Left lung (tissue), 10 donors: ENCODE measurements around the gene TSC22D1. TPM values are rescaled to one million over a fixed set of nuclear protein-coding genes. Genes with fewer than 3 reads are reported as not detected.

ENCODE experiments used
- ATAC-seq: fragments of 200-7000 bp; cut with Tn5 transposase; one replicate; pipeline ENCODE4 v1.9.1; 2020; ENCODE audit warnings: moderate library complexity
- DNase-seq, 4 donors: peaks; one replicate each; pipeline ENCODE4 v3.0.0-alpha.2; 2013 to 2020
- H3K27ac ChIP-seq, 2 donors: fragments of 200-600 bp; sonication (generic) in 1 of 2; one replicate each; pipeline versions ENCODE4 v1.5.0 to v1.8.0; 2020 to 2021
- H3K27me3 ChIP-seq, 2 donors: fragments of 200-600 bp; sonication (generic) in 1 of 2; one replicate each; pipeline versions ENCODE4 v1.5.0 to v1.8.0; 2020 to 2021
- H3K36me3 ChIP-seq, 2 donors: fragments of 200-600 bp; sonication (generic) in 1 of 2; one replicate each; pipeline versions ENCODE4 v1.5.0 to v1.8.0; 2020 to 2021
- H3K4me1 ChIP-seq, 2 donors: fragments of 200-600 bp; one replicate each; pipeline ENCODE4 v1.8.0; 2021
- H3K4me3 ChIP-seq, 2 donors: fragments of 200-600 bp; sonication (generic) in 1 of 2; one replicate each; pipeline versions ENCODE4 v1.5.0 to v1.8.0; 2020 to 2021; ENCODE audit warnings: mild to moderate bottlenecking in 1 of 2
- H3K9me3 ChIP-seq, 2 donors: fragments of 200-600 bp; sonication (generic) in 1 of 2; one replicate each; pipeline versions ENCODE4 v1.5.0 to v1.8.0; 2020 to 2021
- CTCF ChIP-seq, 2 donors: fragments of 200-600 bp; sonication (generic) in 1 of 2; IDR thresholded peaks; one replicate each; pipeline versions ENCODE4 v1.5.0 to v1.8.0; 2021; ENCODE audit warnings: antibody characterized with exemption in 2 of 2
- intact Hi-C, 2 donors: fragments of 100-400 bp; cut with DNase I; formaldehyde crosslinking; loops; one replicate each; pipeline versions ENCODE4 v1.11.2 to v1.14.2; 2022
- polyA plus RNA-seq, 6 donors: library from polyadenylated mRNA; unstranded; fragments of 120-200 nt; gene quantifications; one replicate each; pipeline ENCODE4 v1.2.1, GENCODE V29; 2013; ENCODE audit not compliant: insufficient read length in 6 of 6
- total RNA-seq, 2 donors: library from RNA; stranded (reverse); fragmentation: NEBNext Ultra II Directional; extraction: Animal tissue kit (Norgen Biotek cat#: 25700); gene quantifications; one replicate each; pipeline ENCODE4 v1.2.1, GENCODE V29; 2021
- donor health status: DM: no; HTN: yes; CAD: no.
- donor health status: DM: no; HTN: no; CAD: no.

Gene TSC22D1
- total and polyA plus RNA-seq, 8 donors: 95.4 to 192 (median 182) TPM

DNA sequence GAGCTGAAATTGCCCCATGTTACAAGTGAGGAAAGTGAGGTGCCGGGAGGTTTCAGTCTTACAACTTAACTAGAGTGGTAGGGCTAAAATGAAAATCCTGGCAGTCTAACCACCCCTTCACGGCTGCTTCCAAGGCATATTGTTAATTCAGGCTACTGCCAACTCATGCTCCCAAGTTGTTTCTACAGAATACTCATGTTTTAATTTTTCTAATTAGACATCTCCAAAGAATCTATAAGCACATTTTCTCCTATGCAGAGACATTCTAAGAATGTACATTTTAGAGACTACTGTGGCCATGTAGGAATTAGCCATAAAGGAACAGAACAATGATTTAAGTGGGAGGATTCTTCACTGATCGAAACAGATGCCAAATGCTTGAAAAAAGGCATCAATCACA lies 7.0 kb upstream of the TSC22D1 start:
- Histone ChIP-seq H3K27ac (no peak overlapping the region), H3K4me1 (peaks cover 0 to 6% of the 10 kb centered on the region in 2 donors), H3K27me3 (no peaks in the 10 kb centered on the region), H3K4me3 (no peak overlapping the region), H3K36me3 (no peaks in the 10 kb centered on the region), H3K9me3 (no peaks in the 10 kb centered on the region)
- DNase-seq (no peak), ATAC-seq (no peak)
- TF ChIP-seq CTCF (IDR thresholded peaks at IDR 0.05): no peak
- intact Hi-C loops: no loop called here

DNA sequence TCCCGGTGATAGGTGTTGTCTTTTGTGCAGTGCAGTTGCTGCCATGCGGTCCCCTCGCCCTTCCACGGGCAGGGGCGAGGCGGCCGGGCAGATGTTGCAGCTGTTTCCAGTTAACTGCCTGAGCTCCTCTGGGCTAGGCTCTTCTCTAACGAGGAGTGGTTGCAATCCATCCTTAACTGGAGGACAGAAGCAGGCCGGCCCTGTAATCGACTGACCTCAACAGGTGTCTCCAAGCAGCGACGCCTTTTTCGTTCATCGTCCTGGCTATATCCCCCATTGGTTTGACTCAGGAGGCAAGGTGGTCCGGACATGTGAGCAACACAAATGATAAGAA lies 1.9 kb upstream of the TSC22D1 start:
- DNase-seq (no peak), ATAC-seq (no peak)
- Histone ChIP-seq H3K27ac (peak overlapping the region; percentile 95 to 99), H3K4me3 (peak overlapping the region; percentile 87 to 90), H3K4me1 (peaks cover 15 to 38% of the 10 kb centered on the region in 2 donors), H3K9me3 (no peaks in the 10 kb centered on the region), H3K36me3 (no peaks in the 10 kb centered on the region), H3K27me3 (peaks cover 0 to 9% of the 10 kb centered on the region in 2 donors)
- intact Hi-C loops: no loop called here
- TF ChIP-seq CTCF (IDR thresholded peaks at IDR 0.05): no peak

DNA sequence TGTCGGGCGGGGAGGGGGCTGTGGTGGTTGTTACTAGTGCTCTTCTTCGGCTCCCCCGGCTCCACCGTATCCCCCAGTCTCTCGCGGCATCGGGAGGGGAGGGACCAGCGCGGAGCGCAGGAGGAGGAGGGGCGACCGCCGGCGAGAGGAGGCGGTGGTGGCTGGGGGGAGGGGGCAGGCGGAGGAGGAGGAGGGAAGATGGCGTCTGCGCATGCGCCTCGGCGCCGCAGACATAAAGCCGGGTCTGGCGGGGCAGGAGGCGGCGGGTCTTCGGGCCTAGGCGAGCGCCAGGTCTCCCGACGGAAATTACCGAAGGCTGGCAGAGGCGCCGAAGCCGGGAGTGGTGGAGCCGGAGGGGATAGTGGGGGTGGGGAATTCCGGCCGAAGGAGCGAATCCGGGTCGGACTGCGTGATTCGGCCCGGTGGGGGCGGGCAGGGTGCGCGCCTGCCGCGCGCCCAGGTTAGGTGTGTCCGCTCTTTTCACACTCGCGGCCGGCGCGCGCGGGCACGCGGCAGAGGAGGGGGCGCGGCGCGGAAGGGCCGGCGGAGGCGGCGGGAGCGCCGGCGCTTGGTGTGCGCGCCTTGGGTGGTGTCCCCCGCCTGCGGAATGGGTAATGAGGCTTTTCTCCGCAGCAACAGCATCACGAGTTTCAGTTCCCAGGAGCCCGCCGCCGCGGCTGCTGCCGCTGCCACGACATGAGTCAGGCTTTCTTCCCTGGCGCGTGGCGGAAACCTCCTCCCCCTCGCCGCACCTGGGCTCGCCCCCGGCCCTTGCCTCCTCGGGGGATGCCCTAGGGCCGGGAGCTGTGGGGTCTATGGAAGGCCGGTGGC lies 1.3 kb upstream of the TSC22D1 start:
- H3K27ac ChIP-seq: peak overlapping the region; percentile 95 to 99
- no peak for TF ChIP-seq CTCF (IDR thresholded peaks at IDR 0.05)
- intact Hi-C loops: no loop called here
- peaks cover 15 to 42% of the 10 kb centered on the region in 2 donors for H3K4me1 ChIP-seq
- peak overlapping the region; percentile 87 to 90 for H3K4me3 ChIP-seq
- ATAC-seq (peak; percentile 90), DNase-seq (peak; percentile 96 to 99 (median 98))
- H3K9me3 ChIP-seq: no peaks in the 10 kb centered on the region
- no peaks in the 10 kb centered on the region for H3K36me3 ChIP-seq
- peaks cover 0 to 9% of the 10 kb centered on the region in 2 donors for H3K27me3 ChIP-seq

DNA sequence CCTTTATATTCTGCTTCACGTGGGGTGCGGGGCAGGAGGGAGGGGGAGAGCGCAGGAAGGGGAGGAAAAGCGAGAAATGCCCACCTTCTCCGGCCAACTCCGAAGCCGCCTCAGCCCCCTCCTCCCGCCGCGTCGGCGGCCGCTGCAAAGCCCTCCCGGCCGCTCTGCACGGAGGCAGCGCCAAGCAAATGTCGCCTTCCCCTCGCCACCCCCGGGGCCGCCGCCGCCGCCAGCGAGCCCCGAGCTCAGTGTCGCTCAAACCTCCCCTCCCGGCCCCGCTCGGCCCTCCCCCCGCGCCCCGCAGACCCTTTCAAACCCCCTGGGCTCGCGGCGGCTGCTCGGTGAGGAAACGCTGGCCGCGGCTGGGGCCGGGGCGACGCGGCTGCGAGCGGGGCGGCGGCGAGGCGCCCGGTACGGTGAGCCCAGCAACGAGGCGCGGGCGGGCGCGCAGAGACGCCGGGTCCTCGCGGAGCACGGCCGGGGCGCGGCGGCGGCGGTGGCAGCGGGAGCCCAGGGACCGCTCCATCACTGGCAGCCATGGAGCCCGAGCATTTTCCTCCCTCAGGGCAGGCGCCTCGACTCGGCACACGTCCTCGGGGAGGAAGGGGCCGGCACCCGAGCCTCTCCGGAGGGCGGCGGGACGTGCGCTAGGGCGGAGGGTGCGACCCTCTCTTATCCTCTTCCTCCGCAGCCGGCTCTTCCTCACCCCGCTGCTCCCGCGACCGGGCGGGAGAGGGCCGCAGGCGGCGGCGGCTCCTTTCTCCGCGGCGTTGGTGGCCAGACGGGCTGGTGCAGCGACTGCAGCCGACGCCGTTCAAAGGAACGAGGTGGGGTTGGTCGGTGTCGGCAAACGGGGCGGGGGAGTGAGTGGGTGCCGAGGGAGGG lies 463 bp upstream of the TSC22D1 start:
- DNase-seq (peak in 2 of 4 donors; percentile 41 to 88), ATAC-seq (peak; percentile 6)
- intact Hi-C loops: no loop called here
- Histone ChIP-seq H3K27me3 (peaks cover 0 to 9% of the 10 kb centered on the region in 2 donors), H3K27ac (peak overlapping the region; percentile 95 to 99), H3K36me3 (no peaks in the 10 kb centered on the region), H3K4me3 (peak overlapping the region; percentile 87 to 90), H3K9me3 (no peaks in the 10 kb centered on the region), H3K4me1 (peaks cover 15 to 50% of the 10 kb centered on the region in 2 donors)
- TF ChIP-seq CTCF (IDR thresholded peaks at IDR 0.05): no peak

- intact Hi-C loops: no loop called here
- peak overlapping the region; percentile 87 to 90 for H3K4me3 ChIP-seq
Measured at GRCh38 chr13:44575035-44575434, 1.1 kb downstream of the TSC22D1 start.

More at GRCh38 chr13:44575035-44575434, 1.1 kb downstream of the TSC22D1 start:
- H3K36me3 ChIP-seq: no peaks in the 10 kb centered on the region
- ATAC-seq (no peak), DNase-seq (no peak)
- TF ChIP-seq CTCF (IDR thresholded peaks at IDR 0.05): no peak
- H3K9me3 ChIP-seq: no peaks in the 10 kb centered on the region
- H3K27ac ChIP-seq: no peak overlapping the region
- H3K27me3 ChIP-seq: peaks cover 0 to 9% of the 10 kb centered on the region in 2 donors
- peaks cover 15 to 57% of the 10 kb centered on the region in 2 donors for H3K4me1 ChIP-seq
